Measurements from ENCODE around the gene POU2AF1.

The POU2AF1 gene

DNA sequence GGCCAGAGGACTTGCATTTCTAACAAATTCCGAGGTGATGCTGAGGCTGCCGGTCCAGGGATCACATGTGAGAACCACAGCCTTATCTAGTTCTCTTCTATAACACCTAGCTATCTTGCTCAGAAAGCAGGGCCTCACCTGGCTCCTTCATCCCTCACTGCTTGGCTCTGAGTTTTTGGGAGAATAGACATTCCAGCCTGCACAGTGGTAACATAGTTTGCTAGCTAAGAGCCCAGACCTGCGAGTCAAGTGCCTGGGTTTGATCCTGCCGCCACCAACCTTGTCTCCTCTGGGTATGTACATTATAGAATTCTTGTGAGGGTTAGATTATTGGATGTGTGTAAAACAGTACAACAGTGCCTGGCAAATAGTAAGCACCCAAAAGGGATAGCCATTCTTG, 13.5 kb upstream of the POU2AF1 start:
- H3K9me3 ChIP-seq (ENCODE audit: low read length) = no peaks in the 10 kb centered on the region
- peaks cover 3% of the 10 kb centered on the region for H3K27me3 ChIP-seq (ENCODE audit: insufficient read depth, low read length)
- H2AFZ ChIP-seq (ENCODE audit: low read depth, low read length) = no peak overlapping the region
- no peak overlapping the region for H3K4me3 ChIP-seq (ENCODE audit: low read length)
- H3K36me3 ChIP-seq (ENCODE audit: insufficient read depth, low read length) = no peaks in the 10 kb centered on the region
- H3K4me1 ChIP-seq (ENCODE audit: insufficient read depth, low read length) = peaks cover 2% of the 10 kb centered on the region

DNA sequence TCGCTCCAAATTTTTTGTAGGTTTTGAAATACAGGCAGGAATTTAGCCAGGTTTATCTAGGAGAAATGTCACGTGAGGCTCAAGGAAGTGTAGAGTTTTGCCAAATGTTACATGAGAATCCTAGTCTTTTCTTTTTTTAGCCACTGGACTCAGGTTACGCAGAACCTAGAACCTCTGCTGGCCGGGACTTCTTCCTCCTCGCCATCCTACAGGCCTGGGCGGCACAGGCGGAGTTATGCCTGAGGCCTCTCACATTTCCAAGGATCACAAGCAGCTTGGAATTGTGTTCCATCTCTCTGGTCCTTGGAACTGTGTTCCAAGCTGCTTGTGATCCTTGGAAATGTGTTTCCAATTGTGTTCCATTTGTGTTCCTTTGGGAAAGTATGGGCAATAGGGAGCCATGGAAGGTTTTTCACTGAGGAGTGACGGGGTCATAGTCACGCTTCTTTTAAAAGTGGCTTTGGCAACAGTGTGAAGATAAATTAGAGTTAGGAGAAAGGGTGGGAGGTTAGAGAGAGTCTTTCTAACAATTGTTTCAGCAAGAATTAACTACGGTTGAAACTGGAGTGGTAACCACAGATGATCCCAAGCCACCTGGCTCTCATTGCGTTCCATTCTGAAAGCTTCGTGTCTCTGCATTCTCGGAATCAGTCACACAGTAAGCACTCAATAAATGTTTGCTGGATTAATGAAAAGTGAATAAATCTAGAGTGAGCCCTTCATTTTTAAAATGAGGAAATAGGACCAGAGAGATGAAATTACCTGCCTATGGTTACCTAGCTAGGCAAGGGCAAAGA, 12.5 kb upstream of the POU2AF1 start:
- H3K9me3 ChIP-seq (ENCODE audit: low read length) = no peaks in the 10 kb centered on the region
- H2AFZ ChIP-seq (ENCODE audit: low read depth, low read length) = no peak overlapping the region
- H3K4me3 ChIP-seq (ENCODE audit: low read length) = no peak overlapping the region
- peaks cover 2% of the 10 kb centered on the region for H3K4me1 ChIP-seq (ENCODE audit: insufficient read depth, low read length)
- peaks cover 3% of the 10 kb centered on the region for H3K27me3 ChIP-seq (ENCODE audit: insufficient read depth, low read length)
- no peaks in the 10 kb centered on the region for H3K36me3 ChIP-seq (ENCODE audit: insufficient read depth, low read length)

DNA sequence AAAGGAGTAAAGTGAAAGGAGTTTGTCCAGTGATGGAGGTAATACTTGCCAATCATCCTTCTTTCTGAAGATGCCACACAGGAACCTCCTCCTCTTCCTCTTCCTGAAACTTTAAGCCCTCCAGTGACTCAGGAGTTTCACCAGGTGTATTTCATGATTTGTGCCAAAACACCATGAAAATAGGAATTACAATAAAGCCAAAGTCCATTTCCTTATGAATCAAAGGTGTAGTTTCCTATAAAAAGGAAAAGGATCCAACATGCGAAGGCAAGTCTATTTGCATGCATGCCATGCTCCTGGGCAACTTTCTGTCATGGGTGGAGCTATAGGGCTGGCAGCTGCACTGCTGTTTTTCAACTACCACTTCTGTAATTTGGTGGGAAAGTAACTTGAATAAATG, 9.8 kb upstream of the POU2AF1 start:
- Histone ChIP-seq H3K4me3 (ENCODE audit: low read length) (no peak overlapping the region), H3K9me3 (ENCODE audit: low read length) (no peaks in the 10 kb centered on the region), H3K27me3 (ENCODE audit: insufficient read depth, low read length) (no peaks in the 10 kb centered on the region), H2AFZ (ENCODE audit: low read depth, low read length) (no peak overlapping the region), H3K36me3 (ENCODE audit: insufficient read depth, low read length) (no peaks in the 10 kb centered on the region), H3K4me1 (ENCODE audit: insufficient read depth, low read length) (peaks cover 2% of the 10 kb centered on the region)

DNA sequence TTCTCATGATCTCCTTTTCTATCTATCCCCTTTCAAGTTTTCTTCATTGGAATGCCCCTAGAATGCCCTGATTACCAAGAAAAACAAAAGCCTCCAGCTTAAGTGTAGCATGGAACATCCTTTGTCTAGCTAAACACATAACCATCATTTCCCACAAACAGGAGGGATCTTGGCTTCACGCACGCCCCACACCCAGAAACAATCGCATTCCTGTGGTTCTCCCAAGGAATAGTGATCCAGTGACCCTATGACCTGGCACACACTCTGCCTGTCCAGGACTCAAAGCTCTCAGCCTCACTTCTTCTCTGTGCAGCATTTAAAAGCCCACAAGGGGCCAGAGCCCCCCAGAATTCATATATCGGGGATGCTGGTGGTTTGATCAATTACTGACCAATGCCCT, 9.3 kb upstream of the POU2AF1 start:
- no peak overlapping the region for H3K4me3 ChIP-seq (ENCODE audit: low read length)
- no peaks in the 10 kb centered on the region for H3K27me3 ChIP-seq (ENCODE audit: insufficient read depth, low read length)
- peaks cover 2% of the 10 kb centered on the region for H3K4me1 ChIP-seq (ENCODE audit: insufficient read depth, low read length)
- H3K36me3 ChIP-seq (ENCODE audit: insufficient read depth, low read length) = no peaks in the 10 kb centered on the region
- no peak overlapping the region for H2AFZ ChIP-seq (ENCODE audit: low read depth, low read length)
- no peaks in the 10 kb centered on the region for H3K9me3 ChIP-seq (ENCODE audit: low read length)

DNA sequence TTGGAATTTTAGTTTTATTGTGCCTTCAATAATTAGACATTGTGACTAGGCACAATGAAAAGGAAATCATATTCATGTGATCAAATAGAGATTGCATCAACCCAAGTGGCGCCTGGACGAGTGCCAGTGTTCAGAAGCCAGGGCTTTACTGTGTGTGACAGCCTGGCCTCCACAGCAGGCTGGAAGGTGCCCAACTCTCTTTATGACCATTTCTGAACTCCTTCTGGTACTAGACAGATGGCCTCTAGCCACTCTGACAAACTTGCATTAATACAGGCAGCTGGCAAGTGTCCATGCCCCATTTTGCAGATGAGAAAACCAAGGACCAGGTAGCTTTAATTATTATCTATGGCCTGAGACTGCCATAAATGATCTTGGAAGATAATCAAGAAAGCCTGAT, 8.3 kb upstream of the POU2AF1 start:
- Histone ChIP-seq H3K27me3 (ENCODE audit: insufficient read depth, low read length) (no peaks in the 10 kb centered on the region), H3K9me3 (ENCODE audit: low read length) (no peaks in the 10 kb centered on the region), H3K4me1 (ENCODE audit: insufficient read depth, low read length) (peaks cover 2% of the 10 kb centered on the region), H2AFZ (ENCODE audit: low read depth, low read length) (no peak overlapping the region), H3K4me3 (ENCODE audit: low read length) (no peak overlapping the region), H3K36me3 (ENCODE audit: insufficient read depth, low read length) (no peaks in the 10 kb centered on the region)

DNA sequence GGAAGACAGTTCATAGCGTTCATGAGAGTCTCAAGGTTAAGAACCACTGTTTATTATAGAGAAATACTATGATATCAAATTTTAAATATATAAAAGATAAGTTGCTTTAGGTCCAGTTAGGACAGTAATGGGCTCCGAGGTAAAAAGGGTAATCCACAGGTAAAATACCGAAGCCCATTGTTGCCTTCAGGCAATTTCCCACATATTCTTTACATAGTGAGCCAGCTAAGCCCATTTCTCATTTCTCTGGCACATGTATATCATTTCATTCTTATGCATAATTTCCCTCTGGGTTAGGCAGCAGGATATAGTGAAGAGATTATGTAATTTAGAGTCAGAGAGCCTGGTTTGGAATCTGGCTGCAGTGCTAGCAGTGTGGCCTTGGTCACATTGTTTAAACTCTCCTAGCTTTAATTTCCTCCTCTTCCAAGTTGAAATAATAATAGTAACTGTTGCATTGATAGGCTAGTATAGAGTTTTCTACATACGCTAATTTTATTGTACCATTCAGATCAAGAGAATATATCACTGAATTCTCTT, 7.6 kb upstream of the POU2AF1 start:
- no peaks in the 10 kb centered on the region for H3K36me3 ChIP-seq (ENCODE audit: insufficient read depth, low read length)
- H3K27me3 ChIP-seq (ENCODE audit: insufficient read depth, low read length) = no peaks in the 10 kb centered on the region
- no peaks in the 10 kb centered on the region for H3K9me3 ChIP-seq (ENCODE audit: low read length)
- no peak overlapping the region for H2AFZ ChIP-seq (ENCODE audit: low read depth, low read length)
- no peak overlapping the region for H3K4me3 ChIP-seq (ENCODE audit: low read length)
- H3K4me1 ChIP-seq (ENCODE audit: insufficient read depth, low read length) = peaks cover 2% of the 10 kb centered on the region

DNA sequence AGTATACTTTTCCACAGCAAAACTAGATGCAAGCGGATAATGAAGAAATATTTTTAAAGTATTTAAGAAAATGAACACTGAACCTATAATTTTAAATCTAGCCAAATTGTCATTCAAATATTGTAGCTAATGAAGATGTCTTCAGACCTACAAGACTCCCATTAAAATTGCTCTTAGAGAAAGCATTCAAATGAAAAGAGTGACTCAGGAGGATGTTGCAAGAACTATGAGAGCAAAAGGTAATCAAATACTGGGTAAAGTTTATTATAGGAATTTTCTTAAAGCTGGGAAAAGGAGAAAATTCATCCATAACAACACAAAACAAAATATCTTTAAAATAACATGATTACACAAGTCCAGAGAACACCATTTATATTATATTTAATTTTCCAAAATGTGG, 5.4 kb upstream of the POU2AF1 start:
- H3K36me3 ChIP-seq (ENCODE audit: insufficient read depth, low read length) = no peaks in the 10 kb centered on the region
- no peak overlapping the region for H3K4me3 ChIP-seq (ENCODE audit: low read length)
- H3K4me1 ChIP-seq (ENCODE audit: insufficient read depth, low read length) = peaks cover 2% of the 10 kb centered on the region
- no peaks in the 10 kb centered on the region for H3K9me3 ChIP-seq (ENCODE audit: low read length)
- no peak overlapping the region for H2AFZ ChIP-seq (ENCODE audit: low read depth, low read length)
- H3K27me3 ChIP-seq (ENCODE audit: insufficient read depth, low read length) = no peaks in the 10 kb centered on the region

DNA sequence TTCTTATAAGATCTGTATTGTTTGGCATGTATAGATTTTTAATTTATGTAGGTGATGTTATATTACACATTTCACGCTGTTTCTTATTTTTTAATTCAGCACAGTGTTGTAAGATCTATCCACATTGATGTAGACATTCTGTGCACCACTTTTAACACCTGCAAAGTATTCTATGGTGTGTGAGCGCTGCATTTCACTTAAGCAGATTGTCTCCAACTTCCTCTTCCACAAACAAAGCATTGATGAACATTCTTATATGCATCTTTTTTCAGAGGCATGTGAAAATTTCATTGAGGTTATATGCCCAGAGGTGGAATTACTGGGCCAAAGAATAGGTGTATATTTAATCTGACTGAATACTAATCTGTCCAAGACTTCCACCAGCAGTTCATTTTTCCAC, 3.4 kb upstream of the POU2AF1 start:
- Histone ChIP-seq H3K36me3 (ENCODE audit: insufficient read depth, low read length) (no peaks in the 10 kb centered on the region), H3K9me3 (ENCODE audit: low read length) (no peaks in the 10 kb centered on the region), H2AFZ (ENCODE audit: low read depth, low read length) (no peak overlapping the region), H3K27me3 (ENCODE audit: insufficient read depth, low read length) (no peaks in the 10 kb centered on the region), H3K4me1 (ENCODE audit: insufficient read depth, low read length) (no peaks in the 10 kb centered on the region), H3K4me3 (ENCODE audit: low read length) (no peak overlapping the region)

DNA sequence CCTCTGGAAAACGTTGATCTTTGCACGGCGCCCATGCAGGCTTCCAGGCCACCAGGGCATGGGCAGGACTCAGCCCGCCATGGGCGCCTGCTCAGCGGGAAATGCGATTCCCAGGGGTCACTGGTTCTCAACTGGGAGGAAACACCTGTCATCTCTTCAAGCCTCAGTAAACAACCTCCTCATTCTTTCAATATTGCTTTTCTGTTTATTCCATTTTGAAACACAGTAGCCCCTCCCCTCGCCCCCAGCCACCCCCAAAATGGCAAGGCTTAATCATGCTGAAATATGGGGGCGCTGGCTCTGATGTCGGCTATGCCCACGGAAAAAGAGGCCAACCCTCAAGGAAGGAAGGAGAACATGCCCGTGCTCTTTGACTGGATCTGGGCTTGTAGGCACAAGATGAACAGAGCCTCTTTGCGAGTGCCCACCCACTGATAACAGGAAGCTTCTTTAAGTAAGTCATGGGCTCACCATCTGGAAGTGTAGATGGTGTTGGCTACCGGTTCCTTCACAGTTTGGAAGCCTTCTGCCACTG, 594 bp upstream of the POU2AF1 start:
- Histone ChIP-seq H3K9me3 (ENCODE audit: low read length) (no peaks in the 10 kb centered on the region), H3K36me3 (ENCODE audit: insufficient read depth, low read length) (no peaks in the 10 kb centered on the region), H3K27me3 (ENCODE audit: insufficient read depth, low read length) (no peaks in the 10 kb centered on the region), H2AFZ (ENCODE audit: low read depth, low read length) (no peak overlapping the region), H3K4me1 (ENCODE audit: insufficient read depth, low read length) (no peaks in the 10 kb centered on the region), H3K4me3 (ENCODE audit: low read length) (no peak overlapping the region)

DNA sequence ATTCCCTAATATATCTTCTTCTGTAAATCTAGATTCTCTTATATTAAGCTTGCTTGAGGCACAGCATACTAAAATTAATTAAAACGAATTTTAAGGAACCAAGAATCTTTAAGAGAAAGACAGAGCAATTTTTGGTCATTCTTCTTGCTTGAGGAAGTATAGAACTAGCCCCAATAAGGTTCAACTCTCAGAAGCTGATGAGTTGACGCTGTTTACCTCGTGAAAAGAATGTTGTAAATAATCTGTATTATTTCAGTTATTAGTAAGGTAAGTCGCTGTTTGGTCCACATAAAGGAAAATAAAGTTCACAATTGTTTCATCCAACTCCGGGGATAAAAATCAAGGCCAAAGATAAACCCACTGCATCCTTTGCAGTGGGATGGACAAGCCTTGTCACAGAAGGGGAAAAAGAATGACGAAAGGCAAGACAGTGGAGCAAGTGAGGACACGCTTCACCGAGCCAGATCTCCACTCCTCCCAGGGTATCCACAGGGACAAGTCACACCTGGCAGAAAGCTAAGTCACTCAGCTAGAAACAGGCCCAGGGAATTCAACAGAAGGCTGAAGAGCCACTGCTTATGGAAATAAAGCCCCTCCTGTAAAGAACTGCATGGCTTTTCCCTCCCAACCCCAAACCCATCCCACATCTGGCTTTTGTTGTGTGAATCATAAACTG, 752 bp downstream of the POU2AF1 start:
- H3K36me3 ChIP-seq (ENCODE audit: insufficient read depth, low read length) = no peaks in the 10 kb centered on the region
- H3K4me1 ChIP-seq (ENCODE audit: insufficient read depth, low read length) = no peaks in the 10 kb centered on the region
- H3K4me3 ChIP-seq (ENCODE audit: low read length) = no peak overlapping the region
- no peak overlapping the region for H2AFZ ChIP-seq (ENCODE audit: low read depth, low read length)
- H3K27me3 ChIP-seq (ENCODE audit: insufficient read depth, low read length) = no peaks in the 10 kb centered on the region
- H3K9me3 ChIP-seq (ENCODE audit: low read length) = no peaks in the 10 kb centered on the region

DNA sequence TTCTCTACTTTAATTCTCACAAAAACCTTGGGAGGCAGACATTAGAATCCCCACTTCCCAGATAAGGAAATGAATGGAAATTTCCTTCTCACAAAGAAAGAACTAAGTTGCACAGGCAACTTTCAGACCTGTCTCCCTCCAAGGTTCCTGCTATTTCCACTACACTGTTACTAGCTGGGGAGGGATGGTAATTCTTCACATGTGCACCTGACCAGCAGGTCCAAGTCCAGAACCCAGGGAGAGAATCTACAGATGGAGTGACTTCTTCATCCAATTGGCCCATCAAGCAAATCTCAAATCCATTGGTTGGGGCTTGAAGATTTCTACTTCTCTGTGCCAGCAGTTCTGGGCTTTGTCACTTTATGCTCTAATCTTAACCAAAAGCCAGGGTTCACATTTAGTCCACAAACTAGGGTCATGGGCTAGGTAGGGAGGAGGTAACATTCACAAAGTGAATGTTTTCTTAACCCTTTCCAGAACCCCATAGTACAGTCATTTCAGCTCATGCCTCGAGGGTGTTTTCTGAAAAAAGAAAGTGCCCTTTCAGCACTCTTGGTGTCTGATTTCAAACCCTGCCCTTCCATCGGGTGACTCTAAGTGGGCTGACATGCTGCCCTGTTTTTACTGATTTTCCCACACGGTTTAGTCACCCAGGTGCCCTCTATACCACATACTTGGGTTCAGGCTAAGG, 2.7 kb downstream of the POU2AF1 start:
- Histone ChIP-seq H3K9me3 (ENCODE audit: low read length) (no peaks in the 10 kb centered on the region), H3K4me1 (ENCODE audit: insufficient read depth, low read length) (no peaks in the 10 kb centered on the region), H3K27me3 (ENCODE audit: insufficient read depth, low read length) (no peaks in the 10 kb centered on the region), H2AFZ (ENCODE audit: low read depth, low read length) (no peak overlapping the region), H3K4me3 (ENCODE audit: low read length) (no peak overlapping the region), H3K36me3 (ENCODE audit: insufficient read depth, low read length) (no peaks in the 10 kb centered on the region)

DNA sequence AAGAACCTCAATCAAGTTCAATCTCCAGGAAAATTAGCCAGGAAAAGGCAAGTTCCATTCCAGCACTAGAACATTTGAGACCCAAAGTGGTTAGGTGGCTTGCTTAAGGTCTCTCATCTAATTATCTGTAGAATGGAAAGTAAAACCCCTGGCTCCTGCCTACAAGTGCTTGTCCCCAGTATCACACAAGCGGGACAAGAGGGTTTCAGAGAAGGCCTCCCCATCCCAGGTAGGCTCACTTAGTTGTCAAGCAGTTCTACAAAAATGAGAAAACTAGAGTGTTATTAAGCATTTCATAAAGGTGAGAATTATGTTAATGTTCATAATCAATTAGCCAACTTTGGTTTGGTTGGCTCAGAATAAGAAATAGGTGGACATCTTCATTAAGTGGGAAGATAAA, 5.5 kb downstream of the POU2AF1 start:
- H2AFZ ChIP-seq (ENCODE audit: low read depth, low read length) = no peak overlapping the region
- no peaks in the 10 kb centered on the region for H3K27me3 ChIP-seq (ENCODE audit: insufficient read depth, low read length)
- H3K4me1 ChIP-seq (ENCODE audit: insufficient read depth, low read length) = no peaks in the 10 kb centered on the region
- no peaks in the 10 kb centered on the region for H3K9me3 ChIP-seq (ENCODE audit: low read length)
- H3K4me3 ChIP-seq (ENCODE audit: low read length) = no peak overlapping the region
- H3K36me3 ChIP-seq (ENCODE audit: insufficient read depth, low read length) = no peaks in the 10 kb centered on the region

DNA sequence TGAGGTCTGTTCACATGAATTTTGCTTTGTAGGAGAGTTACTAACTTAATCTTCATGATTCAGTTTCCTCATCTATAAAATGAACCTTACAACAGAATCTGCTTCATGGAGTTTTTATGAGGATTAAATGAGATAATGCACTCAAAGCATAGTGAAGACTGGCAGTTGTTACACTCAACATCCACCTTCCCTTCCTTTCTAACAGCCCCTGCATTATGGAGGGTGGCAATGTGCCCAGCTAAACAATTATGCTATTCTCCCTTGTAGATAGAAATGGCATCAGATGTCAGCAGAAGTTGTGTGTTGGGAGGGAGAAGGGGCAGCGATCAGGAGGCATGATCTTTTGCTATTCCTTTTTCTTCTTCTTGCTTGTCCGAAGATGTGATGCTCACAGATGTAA, 6.5 kb downstream of the POU2AF1 start:
- Histone ChIP-seq H2AFZ (ENCODE audit: low read depth, low read length) (no peak overlapping the region), H3K9me3 (ENCODE audit: low read length) (no peaks in the 10 kb centered on the region), H3K4me3 (ENCODE audit: low read length) (no peak overlapping the region), H3K27me3 (ENCODE audit: insufficient read depth, low read length) (no peaks in the 10 kb centered on the region), H3K4me1 (ENCODE audit: insufficient read depth, low read length) (no peaks in the 10 kb centered on the region), H3K36me3 (ENCODE audit: insufficient read depth, low read length) (no peaks in the 10 kb centered on the region)

Measured in neuron (in vitro differentiated cells).